ENCODE results near the gene CD247. TPM values are rescaled to one million over a fixed set of nuclear protein-coding genes. Genes with fewer than 3 reads are reported as not detected.
"Not testable (repeated sequence)": the region's sequence is repeated elsewhere in the genome, so short reads cannot be mapped to it uniquely, and the experiment has no call there.

CD247 gene
- 4.7 TPM for total RNA-seq

DNA sequence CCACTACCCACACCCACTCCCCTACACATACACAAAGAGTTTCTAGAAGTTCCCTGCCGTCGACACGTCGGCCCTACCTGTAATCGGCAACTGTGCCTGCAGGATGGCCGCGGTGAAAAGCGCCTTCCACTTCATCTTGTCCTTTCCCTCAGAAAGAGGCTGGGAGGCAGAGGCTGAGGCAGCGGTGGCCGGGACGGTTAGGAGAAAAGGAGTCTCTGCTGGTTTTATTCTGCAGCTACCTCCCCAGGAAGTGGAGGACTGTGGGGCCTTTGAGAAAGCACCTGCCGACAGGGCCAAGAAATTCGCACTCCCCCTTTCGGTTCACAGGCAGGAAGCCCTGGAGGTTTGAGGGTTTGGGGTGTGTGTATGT, at the start of gene CD247:
TSS of gene CD247 (minus strand) at position 199 of the 370 bp plus-strand sequence. CDS start at position 135, 64 bp downstream.
- no peak for DNase-seq (ENCODE audit: low spot score)

DNA sequence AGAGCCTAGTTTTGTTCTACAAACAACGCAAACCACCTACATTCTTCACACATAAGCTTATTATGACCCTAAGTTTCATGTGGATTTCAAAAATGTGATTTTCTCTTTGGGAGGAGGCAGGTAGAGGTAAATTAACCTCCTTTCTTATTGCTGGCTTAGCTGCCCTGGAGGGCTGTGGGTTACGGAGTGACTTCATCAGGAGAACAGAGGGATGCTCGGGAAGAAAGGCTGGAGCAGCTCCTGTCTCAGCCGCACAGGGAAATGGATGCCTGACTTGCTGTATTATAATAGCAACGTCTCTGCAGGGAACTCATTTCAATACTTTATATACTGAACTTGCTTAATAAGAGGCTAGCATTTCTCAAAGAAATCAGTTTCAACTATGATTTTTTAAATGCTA, 49.3 kb upstream of the CD247 start:
- DNase-seq (ENCODE audit: low spot score), result no peak

DNA sequence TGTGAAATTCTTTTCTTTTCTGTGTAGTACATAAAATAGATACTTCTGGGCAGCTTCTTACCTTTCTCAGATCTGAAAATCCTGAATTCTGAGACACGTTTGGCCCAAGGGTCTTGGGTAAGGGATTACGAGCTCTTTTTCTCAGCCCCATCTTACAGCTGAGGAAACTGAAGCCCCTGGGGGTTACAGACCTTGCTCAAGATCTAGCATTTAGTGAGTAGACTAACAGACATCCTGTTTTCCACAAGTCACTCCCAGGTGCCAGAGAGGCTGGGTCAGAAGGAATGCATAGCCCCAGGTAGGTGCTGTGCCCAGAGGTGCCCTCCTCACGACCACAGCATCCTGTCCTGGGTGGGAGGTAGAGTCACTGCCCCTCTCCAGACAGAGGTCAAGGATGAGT, 48.4 kb upstream of the CD247 start:
- no peak for DNase-seq (ENCODE audit: low spot score)

DNA sequence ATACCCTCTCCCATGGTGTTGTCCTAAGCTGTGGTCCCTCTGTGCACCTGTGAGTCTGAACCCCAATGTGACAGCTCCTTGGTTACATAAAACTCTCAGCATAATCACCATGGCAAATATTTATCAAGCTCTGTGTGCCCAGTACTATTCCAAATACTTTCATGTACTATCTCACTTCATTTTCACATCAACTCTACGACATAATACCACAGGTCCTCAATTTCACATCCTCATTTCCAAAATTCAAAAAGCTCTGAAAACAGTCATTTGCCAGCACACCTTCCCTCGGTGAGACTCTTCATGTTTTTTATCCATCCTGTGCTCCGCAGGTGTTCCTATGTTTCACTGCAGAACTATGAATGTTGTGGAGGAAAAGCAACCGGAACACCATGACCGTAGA, 47.6 kb upstream of the CD247 start:
- DNase-seq (ENCODE audit: low spot score), result no peak

DNA sequence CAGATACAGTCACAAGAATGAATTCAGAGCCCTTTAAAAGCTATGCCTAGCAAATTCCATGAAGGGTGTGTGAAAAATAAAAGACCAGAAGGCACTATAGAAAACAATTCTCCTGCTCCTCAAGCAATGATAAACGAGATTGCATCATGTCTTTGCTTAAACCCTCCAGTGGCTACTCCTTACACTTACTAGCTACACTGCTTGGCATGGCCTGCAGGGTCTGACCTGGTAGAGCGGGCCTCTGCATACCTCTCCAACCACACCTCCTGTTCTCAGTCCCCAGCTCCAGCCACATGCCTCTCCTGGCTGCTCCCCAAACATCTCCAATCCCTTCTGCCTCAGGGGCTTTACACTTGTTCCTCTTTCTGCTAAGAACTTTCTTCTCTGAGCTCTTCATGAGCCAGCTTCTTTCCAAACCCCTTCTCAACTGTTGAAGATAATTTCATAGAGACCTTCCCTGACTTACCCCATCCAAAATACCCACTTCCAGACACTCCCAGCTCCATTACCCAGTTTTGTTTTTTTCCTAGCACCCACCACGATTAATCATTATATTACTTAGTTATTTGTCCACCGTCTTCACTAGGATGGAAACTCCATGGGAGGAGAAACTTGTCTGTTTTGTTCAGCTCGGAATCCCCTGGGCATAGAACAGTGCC, 46.4 kb upstream of the CD247 start:
- no peak for DNase-seq (ENCODE audit: low spot score)

DNA sequence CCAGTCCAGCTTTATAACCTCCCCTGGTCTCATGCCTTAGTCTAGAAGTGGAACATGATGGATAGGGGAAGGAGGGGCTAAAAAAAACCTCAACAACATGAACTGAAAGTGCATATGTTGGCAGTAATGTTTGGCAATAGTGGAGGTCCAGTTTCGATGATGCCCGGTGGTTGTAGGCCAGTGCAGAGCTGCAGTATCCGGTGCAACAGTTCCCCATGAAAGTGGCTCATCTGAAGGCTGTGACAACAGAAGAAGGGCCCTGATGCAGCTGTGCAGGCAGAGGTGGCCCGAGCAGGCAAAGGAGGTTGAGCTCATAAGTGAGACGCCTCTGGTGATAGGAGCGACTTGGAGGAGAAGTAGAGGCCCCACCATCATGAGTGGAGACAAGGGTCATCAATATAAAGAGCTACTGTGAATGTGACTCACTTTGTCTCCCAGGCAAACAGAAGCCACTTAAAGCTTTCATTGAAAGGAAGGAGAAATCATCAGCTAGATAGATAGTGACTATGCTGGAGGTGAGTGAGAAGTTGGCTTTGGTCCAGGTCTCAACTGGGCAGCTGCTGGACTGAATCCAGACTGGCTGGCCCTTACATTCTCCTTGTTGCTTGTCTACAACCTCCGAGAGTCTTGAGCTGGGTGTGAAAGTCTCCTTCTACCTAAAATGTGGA, 45.4 kb upstream of the CD247 start:
- DNase-seq (ENCODE audit: low spot score), result no peak

DNA sequence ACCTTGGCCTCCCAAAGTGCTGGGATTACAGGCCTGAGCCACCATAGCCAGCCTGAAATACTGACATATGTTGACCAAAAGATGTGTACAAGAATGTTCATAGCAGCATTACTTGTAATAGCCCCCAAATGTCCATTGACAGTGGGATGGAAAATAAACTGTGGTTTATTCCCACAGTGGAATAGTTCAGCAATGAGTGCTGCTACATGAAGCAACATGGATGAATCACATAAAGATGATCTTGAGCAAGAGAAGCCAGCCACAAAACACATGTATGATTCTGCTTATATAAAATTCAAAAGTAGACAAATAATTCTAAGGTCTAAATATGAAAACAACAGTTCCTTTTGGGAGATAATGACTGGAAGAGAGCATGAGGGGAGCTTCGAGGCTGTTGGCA, 44.4 kb upstream of the CD247 start:
- DNase-seq (ENCODE audit: low spot score), result no peak

DNA sequence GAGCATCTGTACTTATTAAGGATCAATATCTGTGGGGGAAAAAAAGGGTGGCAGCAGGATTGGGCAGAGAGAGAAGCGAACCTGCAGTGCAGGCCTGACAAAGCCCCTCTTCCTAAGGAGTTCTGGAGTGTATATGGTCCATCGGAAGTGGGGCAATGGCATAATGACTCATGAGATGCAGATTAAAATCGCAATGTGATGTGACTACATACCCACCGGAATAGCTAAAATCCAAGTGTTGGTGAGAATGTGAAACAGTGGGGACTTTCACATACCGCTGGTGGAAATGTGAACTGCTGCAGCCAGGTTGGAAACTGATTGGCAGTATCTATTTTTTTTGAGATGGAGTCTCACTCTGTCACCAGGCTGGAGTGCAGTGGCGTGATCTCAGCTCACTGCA, 43.4 kb upstream of the CD247 start:
- no peak for DNase-seq (ENCODE audit: low spot score)

DNA sequence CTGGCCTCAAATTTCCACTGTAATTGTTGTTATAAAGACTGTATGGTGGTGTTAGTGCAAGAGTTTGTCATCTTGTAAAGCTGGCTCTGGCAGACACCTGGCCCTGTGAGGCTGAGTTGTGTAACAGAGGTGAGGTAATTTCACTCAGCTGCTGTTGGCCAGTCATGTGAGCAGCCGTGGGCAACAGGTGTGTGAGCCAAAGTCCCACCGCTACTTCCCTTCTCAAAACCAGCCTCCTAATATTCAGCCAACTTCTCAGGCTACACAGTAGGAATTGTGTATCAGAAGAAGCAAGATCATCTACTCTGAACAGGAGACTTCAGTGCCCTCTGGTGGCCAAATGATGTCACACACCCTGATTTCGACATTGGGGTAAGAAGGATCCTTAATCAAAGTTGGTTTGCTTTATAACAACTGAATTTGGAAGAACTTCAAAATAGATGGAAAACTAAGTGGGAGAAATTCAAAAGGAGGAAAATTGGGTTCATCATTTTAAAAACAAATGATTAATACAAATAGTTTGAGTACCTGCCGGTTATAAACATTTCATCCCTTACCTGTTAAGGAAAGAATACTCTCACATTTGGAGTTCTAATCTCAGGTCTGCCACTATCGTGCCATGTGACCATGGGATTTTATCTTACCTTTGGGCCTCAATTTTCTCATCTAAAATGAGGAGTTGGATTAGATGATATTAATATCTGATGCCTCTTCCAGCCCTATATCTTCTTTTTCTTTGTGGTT, 37.8 kb upstream of the CD247 start:
- peak; percentile 84 for DNase-seq (ENCODE audit: low spot score)

DNA sequence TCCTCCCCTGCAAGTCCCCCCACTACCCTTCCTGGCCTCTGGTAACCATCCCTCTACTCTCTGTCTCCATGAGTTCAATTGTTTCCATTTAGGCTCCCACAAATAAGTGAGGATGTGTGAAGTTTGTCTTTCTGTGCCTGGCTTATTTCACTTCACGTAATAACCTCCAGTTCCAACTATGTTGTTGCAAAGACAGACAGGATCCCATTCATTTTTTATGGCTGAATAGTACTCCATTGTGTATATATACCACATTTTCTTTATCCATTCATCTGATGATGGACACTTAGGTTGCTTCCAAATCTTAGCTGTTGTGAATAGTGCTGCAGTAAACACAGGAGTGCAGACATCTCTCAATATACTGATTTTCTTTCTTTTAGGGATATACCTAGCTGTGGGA, 36.7 kb upstream of the CD247 start:
- DNase-seq (ENCODE audit: low spot score), result not testable (repeated sequence)

DNA sequence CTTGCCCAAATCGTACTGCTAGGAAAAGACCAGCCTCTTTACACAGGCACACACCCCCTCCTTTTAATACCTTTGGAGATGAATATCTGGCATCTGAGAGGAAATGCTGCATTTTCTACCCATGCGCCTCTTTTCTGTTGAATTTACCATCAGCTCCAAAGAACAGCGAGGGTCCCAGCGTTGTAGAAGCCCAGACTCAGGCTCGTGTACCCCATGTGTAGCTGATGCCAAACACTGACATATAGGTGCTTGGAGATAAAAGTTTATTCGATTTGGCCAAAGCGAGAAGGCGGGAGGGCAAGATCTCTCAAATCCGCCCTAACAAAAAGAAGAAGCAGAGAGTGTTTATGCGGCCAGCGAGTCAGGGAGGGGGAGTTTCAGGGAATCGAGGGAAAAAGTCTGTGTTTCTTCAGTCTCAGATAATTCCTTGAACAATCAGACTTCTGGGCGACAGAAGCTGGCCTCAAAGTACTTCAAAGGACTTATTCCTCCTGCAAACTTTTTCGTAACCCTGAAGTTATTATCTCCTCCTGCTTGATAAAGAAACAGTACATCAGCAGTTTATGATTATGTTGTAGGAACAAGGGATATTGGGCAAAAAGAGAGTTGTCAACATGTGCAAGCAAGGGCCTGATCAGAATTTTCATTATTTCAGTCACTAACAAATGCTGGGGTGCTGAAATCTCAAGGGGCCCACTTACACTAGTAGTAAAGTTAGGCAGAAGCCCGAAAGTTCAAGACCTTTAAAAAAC, 35.9 kb upstream of the CD247 start:
- no peak for DNase-seq (ENCODE audit: low spot score)

DNA sequence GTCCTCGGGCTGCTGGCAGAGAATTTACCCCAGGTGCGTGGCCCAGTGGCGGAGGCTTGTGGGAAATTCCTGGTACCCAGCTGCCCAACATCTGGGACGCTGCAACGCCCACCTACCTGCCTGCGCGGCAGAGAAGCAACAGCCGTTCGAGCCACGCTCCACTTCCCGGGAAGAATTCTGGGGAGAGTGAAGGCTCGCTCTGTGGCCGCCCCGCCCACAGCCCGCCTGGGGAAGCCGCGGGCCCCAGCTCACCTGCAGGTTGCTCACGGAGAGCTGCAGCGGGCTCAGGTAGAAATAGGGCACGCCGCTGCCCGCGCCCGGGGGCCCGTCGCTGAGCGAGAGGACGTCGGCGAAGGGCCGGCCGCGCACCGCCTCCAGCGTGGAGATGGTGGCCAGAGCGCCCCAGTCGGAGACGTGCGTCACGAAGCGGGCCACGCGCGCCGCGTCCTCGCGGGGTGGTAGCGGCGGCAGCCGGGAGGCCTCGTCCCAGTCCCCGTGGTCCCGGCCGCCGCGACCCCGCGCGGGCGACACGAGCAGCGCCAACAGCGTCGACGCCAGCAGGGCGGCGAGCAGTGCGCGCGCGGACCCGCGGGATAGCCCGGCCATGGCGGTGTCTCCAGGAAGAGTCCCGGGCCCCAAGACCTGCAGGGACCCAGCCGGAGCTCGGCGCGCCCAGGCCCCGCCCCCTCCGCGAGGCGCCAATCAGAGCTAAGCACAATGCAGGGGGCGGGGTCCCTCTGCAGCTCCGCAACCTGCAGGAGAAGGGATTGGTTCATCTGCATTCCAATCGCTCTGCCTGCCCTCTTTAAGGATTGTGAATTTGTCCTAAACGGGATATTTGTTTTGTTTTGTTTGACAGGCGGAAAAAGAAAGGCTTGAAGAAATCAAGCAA, 35.1 kb upstream of the CD247 start, which contains the start of gene CREG1:
TSS of gene CREG1 (minus strand) at position 627 of the 892 bp plus-strand sequence.
- peak; percentile 95 for DNase-seq (ENCODE audit: low spot score)

DNA sequence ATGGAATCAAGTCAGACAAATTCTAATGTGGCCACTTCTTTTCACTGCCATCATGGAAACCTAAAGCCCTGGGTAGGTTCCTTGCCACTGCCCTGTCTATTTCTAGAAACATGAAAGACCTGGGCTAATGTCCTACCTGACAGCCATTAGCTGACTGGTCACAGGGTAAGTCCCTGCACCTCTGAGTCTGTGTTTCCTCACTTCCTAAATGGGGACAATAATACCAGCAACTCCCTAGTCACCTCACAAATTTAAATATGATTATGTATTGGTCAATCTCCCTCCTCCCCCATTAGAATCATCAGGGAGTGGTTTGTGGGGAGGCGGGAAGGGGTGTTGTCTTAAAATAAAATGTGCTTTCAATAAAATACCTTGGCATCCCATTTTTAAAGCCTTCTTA, 33.0 kb upstream of the CD247 start:
- no peak for DNase-seq (ENCODE audit: low spot score)

DNA sequence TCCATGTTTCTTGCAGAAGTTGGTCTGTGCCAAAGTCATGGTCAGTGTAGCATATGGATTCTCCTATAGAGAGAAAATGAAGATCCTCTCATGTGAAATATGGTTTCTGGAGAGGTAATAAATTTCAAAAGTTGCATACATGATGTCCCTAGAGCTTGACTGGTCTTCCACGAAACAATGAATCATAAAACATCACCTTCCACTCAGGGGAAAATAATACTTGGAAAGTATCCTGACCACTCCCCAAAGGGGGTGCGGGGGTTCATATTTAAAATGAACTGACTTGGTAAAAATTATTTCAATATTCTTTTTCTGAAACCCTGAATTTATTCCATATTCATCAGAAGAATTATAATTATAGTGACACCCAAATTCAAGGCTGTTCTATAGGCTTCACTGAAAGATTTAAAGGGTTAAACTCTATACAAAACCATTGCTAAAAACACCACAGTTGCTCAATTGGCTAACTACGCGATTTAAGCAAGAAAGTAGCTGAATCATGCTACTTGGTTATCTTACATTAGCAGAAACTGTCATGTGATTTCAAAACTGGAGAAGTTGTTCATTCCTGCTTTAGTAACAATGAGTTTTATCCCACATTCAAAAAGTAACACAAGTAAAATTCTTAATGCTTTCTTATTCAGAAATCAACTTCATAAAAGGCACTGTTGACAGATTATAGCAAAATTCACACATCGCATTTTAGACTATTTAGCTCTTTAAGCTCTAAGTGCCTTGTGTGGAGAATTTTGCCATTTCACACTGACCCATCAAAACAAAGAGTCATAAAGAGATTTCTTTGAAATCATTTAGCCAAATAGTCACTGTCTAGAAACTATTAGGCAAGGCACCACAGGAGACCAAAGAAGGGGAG, 30.0 kb upstream of the CD247 start:
- DNase-seq (ENCODE audit: low spot score), result no peak

DNA sequence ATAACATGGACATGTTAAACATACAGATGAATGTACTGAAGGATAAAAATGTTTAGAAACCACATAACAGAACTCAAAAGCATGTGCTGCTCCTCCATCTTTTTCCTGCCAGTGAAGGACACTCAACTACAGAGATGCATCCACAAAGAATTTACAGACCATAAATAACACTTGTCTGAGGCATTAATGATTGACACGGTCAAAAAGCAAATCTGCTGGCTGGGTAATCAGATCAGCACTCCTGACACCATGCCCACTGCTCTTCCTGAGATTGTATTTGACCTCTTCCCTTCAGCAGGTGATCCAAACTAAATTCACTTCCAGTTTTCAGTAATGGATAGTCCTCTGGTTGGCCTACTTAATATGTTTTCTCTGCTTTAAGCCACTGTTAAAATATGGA, 28.6 kb upstream of the CD247 start:
- DNase-seq (ENCODE audit: low spot score), result no peak

DNA sequence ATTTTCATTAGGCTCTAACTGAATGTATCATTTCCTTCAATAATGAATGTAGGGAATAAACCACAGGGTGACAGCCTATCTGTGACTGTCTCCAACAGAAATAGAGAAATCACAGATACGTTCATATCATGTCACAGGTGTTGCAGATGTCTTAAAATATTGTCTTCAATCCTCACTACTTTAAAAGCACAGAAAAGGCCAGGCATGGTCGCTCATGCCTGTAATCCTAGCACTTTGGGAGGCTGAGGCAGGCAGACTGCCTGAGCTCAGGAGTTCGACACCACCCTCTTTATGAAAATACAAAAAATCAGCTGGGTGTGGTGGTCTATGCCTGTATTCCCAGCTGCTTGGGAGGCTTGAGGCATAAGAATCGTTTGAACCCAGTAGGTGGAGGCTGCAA, 27.0 kb upstream of the CD247 start:
- no peak for DNase-seq (ENCODE audit: low spot score)

DNA sequence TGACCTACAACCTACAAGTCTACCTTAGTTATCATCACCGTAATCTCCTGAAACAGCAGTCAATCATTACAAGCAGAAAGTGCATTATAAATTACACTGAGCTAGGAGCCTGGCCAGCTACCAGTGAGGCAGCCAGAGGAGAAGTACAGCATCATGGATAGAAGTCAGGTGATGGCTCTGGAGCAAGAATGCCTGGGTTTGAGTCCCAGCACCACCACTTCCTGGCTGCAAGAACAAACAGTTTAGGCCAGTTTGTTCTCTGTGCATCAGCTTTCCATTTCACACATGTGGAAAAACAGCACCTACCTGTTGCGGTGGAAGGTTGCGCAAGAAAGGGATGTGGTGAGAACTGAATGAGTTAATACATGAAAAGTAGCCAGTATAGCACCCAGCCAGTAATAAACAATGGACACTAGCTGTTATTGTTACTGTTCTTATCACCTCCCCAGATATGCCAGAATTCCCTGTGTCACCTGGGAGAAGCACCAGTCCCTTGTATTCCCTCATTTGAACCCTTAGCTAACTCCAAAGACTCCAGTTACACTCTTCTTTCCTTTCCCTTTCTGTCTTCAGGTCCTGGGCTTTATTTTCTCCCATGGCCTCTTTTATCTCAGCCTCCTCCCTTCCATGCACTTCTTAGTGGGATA, 26.2 kb upstream of the CD247 start:
- DNase-seq (ENCODE audit: low spot score), result peak; percentile 68

DNA sequence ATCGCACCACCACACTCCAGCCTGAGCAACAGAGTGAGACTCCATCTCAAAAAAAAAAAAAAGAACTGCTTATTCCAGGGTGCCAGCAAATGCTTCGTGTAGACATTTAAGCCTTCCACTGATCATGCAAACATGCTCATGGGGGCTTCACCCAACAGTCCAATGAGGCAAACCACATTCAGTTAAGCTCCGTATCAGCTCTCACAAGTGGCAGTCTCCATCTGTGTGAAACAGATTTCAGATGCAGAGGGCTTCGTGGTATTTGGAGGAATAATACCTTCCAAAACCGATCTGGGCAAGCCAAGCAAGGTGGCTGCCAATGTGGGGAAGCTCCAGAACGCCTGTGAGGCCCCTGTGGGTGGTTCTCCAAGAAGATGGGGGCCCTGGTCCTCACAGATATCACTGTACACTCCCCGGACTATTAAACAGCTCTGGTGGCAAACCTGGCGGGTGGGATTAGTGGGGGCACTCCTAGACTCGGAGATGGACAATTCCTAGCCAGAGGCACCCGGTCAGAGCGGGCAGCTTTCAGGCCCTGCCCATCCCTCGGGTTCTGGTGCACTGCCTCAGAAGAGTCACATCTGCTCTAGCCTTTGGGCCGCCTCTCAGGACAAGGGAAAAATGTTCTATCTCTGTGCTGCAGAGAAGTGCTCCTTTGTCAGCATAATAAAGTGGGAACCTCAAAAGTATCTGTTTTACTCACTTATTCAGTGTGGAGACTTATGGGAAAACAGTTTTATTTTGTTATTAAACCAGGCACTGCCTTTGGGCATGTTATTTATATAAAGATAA, 25.1 kb upstream of the CD247 start:
- DNase-seq (ENCODE audit: low spot score), result no peak

All from ureter (tissue), 1 donor.